ENCODE data around the gene ANKH. TPM values are rescaled to one million over a fixed set of nuclear protein-coding genes. Genes with fewer than 3 reads are reported as not detected.

ANKH gene
- total and polyA plus RNA-seq, 10 of the 15 experiments (the other 5 are each of a cell fraction or from before 2014, with no cell fraction given) = 2.1 to 43.9 (median 14.4) TPM

GRCh38 chr5:14734396-14734795, 137.2 kb downstream of the ANKH start:
- in situ Hi-C loops (cut with MboI) (no loop called here), intact Hi-C loops (cut with micrococcal nuclease; ENCODE audit: unreplicated experiment) (no loop called here)
- SMC1A ChIA-PET (ENCODE audit: uncharacterized antibody, unreplicated experiment) = no interaction called here
- Histone ChIP-seq H3K36me3 (ENCODE audit: control insufficient read depth in 2 of 2, insufficient read depth in 2 of 2, low read length in 1 of 2) (no peaks in the 10 kb centered on the region; a peak in 2 of 4 replicates), H3K79me2 (ENCODE audit: control insufficient read depth, insufficient read depth, low read length) (no peaks in the 10 kb centered on the region), H3K9ac (ENCODE audit: control insufficient read depth, insufficient read depth, low read length) (no peak overlapping the region), H3K4me2 (ENCODE audit: control insufficient read depth, insufficient read depth) (no peak overlapping the region), H3K9me3 (replicated peaks; ENCODE audit: control insufficient read depth, insufficient read depth, low read length) (no peaks in the 10 kb centered on the region), H3K4me3 (no peak overlapping the region), H3K27ac (ENCODE audit: control insufficient read depth, insufficient read depth) (no peak overlapping the region), H2AFZ (ENCODE audit: control insufficient read depth, low read depth, low read length) (no peak overlapping the region), H3K27me3 (replicated peaks in 1 of 2; ENCODE audit: control insufficient read depth in 2 of 2, insufficient read depth in 2 of 2, low read length in 1 of 2) (no peaks in the 10 kb centered on the region), H4K20me1 (ENCODE audit: control insufficient read depth, insufficient read depth) (no peaks in the 10 kb centered on the region), H3K4me1 (ENCODE audit: control insufficient read depth, insufficient read depth, low read length) (no peaks in the 10 kb centered on the region)
- CTCF ChIA-PET = interaction anchor here (0.9 kb wide), 1 partner anchor 15 kb away, joined by 3 read pairs; no protein-coding TSS in a partner anchor
- ATAC-seq (no peak), DNase-seq (ENCODE audit: low read depth, low spot score) (no peak), FAIRE-seq (no peak)
- WGBS (ENCODE audit: insufficient coverage, insufficient replicate concordance, low lambda C conversion rate, missing lambda C conversion rate) = 95% methylated on average over 13 of the region's 13 CpGs
- TF ChIP-seq SUZ12 (IDR thresholded peaks at IDR 0.05; ENCODE audit: unreplicated experiment) (no peak), SMAD5 (IDR thresholded peaks at IDR 0.05; ENCODE audit: low read depth) (no peak), RUNX3 (IDR thresholded peaks at IDR 0.05; ENCODE audit: low read length) (no peak), CBFB (IDR thresholded peaks at IDR 0.05; ENCODE audit: low read depth) (no peak), LARP7 (IDR thresholded peaks at IDR 0.05) (no peak)
- TF ChIP-seq, protein P1, sequence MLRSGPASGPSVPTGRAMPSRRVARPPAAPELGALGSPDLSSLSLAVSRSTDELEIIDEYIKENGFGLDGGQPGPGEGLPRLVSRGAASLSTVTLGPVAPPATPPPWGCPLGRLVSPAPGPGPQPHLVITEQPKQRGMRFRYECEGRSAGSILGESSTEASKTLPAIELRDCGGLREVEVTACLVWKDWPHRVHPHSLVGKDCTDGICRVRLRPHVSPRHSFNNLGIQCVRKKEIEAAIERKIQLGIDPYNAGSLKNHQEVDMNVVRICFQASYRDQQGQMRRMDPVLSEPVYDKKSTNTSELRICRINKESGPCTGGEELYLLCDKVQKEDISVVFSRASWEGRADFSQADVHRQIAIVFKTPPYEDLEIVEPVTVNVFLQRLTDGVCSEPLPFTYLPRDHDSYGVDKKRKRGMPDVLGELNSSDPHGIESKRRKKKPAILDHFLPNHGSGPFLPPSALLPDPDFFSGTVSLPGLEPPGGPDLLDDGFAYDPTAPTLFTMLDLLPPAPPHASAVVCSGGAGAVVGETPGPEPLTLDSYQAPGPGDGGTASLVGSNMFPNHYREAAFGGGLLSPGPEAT (IDR thresholded peaks at IDR 0.05; ENCODE audit: low read depth) = no peak
- POLR2A ChIA-PET = no interaction called here
- BruUV-seq (replicated peaks) = no TSS peak
- RAD21 ChIA-PET (ENCODE audit: unreplicated experiment) = no interaction called here

GRCh38 chr5:14733661-14734060, 137.9 kb downstream of the ANKH start:
- POLR2A ChIA-PET = no interaction called here
- RAD21 ChIA-PET (ENCODE audit: unreplicated experiment) = no interaction called here
- H3K4me2 ChIP-seq (ENCODE audit: control insufficient read depth, insufficient read depth) = no peak overlapping the region
- H4K20me1 ChIP-seq (ENCODE audit: control insufficient read depth, insufficient read depth) = no peaks in the 10 kb centered on the region
- SMC1A ChIA-PET (ENCODE audit: uncharacterized antibody, unreplicated experiment) = interaction anchor here (1.2 kb wide), 1 partner anchor 270 kb away, joined by 5 read pairs; no protein-coding TSS in a partner anchor
- BruUV-seq (replicated peaks) = no TSS peak
- 94% methylated on average over 16 of the region's 16 CpGs for WGBS (ENCODE audit: insufficient coverage, insufficient replicate concordance, low lambda C conversion rate, missing lambda C conversion rate)
- no peak overlapping the region for H2AFZ ChIP-seq (ENCODE audit: control insufficient read depth, low read depth, low read length)
- H3K9me3 ChIP-seq (replicated peaks; ENCODE audit: control insufficient read depth, insufficient read depth, low read length) = no peaks in the 10 kb centered on the region
- no peaks in the 10 kb centered on the region for H3K27me3 ChIP-seq (replicated peaks in 1 of 2; ENCODE audit: control insufficient read depth in 2 of 2, insufficient read depth in 2 of 2, low read length in 1 of 2)
- H3K4me1 ChIP-seq (ENCODE audit: control insufficient read depth, insufficient read depth, low read length) = no peaks in the 10 kb centered on the region
- in situ Hi-C loops (cut with MboI) = no loop called here
- DNase-seq (ENCODE audit: low read depth, low spot score) (no peak), FAIRE-seq (no peak), ATAC-seq (no peak)
- H3K9ac ChIP-seq (ENCODE audit: control insufficient read depth, insufficient read depth, low read length) = no peak overlapping the region
- intact Hi-C loops (cut with micrococcal nuclease; ENCODE audit: unreplicated experiment) = no loop called here
- no peak overlapping the region for H3K4me3 ChIP-seq
- CTCF ChIA-PET = interaction anchor here (0.8 to 1.3 kb wide), 3 partner anchors 16 to 277 kb away, joined by 3 read pairs; no protein-coding TSS in a partner anchor
- H3K79me2 ChIP-seq (ENCODE audit: control insufficient read depth, insufficient read depth, low read length) = no peaks in the 10 kb centered on the region
- no peaks in the 10 kb centered on the region; a peak in 2 of 4 replicates for H3K36me3 ChIP-seq (ENCODE audit: control insufficient read depth in 2 of 2, insufficient read depth in 2 of 2, low read length in 1 of 2)
- H3K27ac ChIP-seq (ENCODE audit: control insufficient read depth, insufficient read depth) = no peak overlapping the region
- no peak for TF ChIP-seq IKZF2 (IDR thresholded peaks at IDR 0.05)
- no peak for TF ChIP-seq WRNIP1 (IDR thresholded peaks at IDR 0.05; ENCODE audit: borderline replicate concordance, low read depth, low read length)
- no peak for TF ChIP-seq KDM1A (IDR thresholded peaks at IDR 0.05; ENCODE audit: borderline replicate concordance)
- TF ChIP-seq NBN (IDR thresholded peaks at IDR 0.05) = no peak
- TF ChIP-seq RB1 (IDR thresholded peaks at IDR 0.05; ENCODE audit: borderline replicate concordance) = no peak
- TF ChIP-seq NKRF (conservative IDR thresholded peaks at IDR 0.05) = no peak
- TF ChIP-seq EP300 (IDR thresholded peaks at IDR 0.05; ENCODE audit: borderline replicate concordance in 1 of 2, control insufficient read depth in 1 of 2, low read depth in 2 of 2, low read length in 2 of 2) = no peak
- no peak for TF ChIP-seq MLLT1 (IDR thresholded peaks at IDR 0.05)
- no peak for TF ChIP-seq TBL1XR1 (IDR thresholded peaks at IDR 0.05; ENCODE audit: low read depth, low read length)

Data from GM12878 (cell line).